Esophagus squamous epithelium (tissue), 5 donors: ENCODE measurements around the gene MRGPRF. TPM values are rescaled to one million over a fixed set of nuclear protein-coding genes. Genes with fewer than 3 reads are reported as not detected.
A peak's percentile ranks its signal among the peaks of the same experiment; 100 is the strongest.

Experiments
- DNase-seq: peaks from one replicate; lab custom pipeline; 2025; lab: John Stamatoyannopoulos, UW
- H3K27ac ChIP-seq, 4 donors: fragments of 200-600 bp; sonication (generic); one replicate each; pipeline ENCODE4 v1.5.1; 2016 to 2019; ENCODE audit warnings: mild to moderate bottlenecking in 1 of 4
- H3K27me3 ChIP-seq, 4 donors: fragments of 200-600 bp; sonication (generic); 1 replicate in 3 of 4; 2 replicates in 1 of 4; pipeline versions ENCODE4 v1.5.1 to v1.6.0; 2017 to 2021; ENCODE audit warnings: antibody characterized with exemption in 1 of 4
- H3K36me3 ChIP-seq, 3 donors: fragments of 200-600 bp; sonication (generic); one replicate each; pipeline ENCODE4 v1.5.1; 2016 to 2019
- H3K4me1 ChIP-seq, 3 donors: fragments of 200-600 bp; sonication (generic); one replicate each; pipeline ENCODE4 v1.5.1; 2017 to 2019
- H3K4me3 ChIP-seq, 4 donors: fragments of 200-600 bp; sonication (generic); 1 replicate in 3 of 4; 2 replicates in 1 of 4; pipeline ENCODE4 v1.5.1; 2016 to 2019; ENCODE audit warnings: mild to moderate bottlenecking in 2 of 4, moderate library complexity in 1 of 4
- H3K9me3 ChIP-seq, 3 donors: fragments of 200-600 bp; sonication (generic); one replicate each; pipeline ENCODE4 v1.5.1; 2016 to 2019
- CTCF ChIP-seq, 6 experiments: fragments of 450-650 bp in 4 of 6; fragments of 200-600 bp in 2 of 6; sonication (generic) in 2 of 6; IDR thresholded peaks; one replicate each; pipeline ENCODE4 v1.5.1; 2016 to 2019; ENCODE audit warnings: antibody characterized with exemption in 6 of 6, mild to moderate bottlenecking in 4 of 6, moderate library complexity in 4 of 6
- POLR2A ChIP-seq, 4 donors: fragments of 450-650 bp; IDR thresholded peaks; one replicate each; pipeline ENCODE4 v1.6.1; 2017; ENCODE audit warnings: antibody characterized with exemption in 4 of 4, mild to moderate bottlenecking in 4 of 4, moderate library complexity in 3 of 4
- WGBS, 2 donors: methylation state at CpG; one replicate each; pipeline ENCODE4 v1.1.5; 2018; 5-methylcytosine and 5-hydroxymethylcytosine counted together
- intact Hi-C: fragments of 100-400 bp; cut with DNase I; formaldehyde crosslinking; loops from one replicate; pipeline ENCODE4 v1.15.0; 2022
- total RNA-seq, 4 donors: library from RNA; depleted of rRNA; stranded (reverse); fragments of >200 nt; gene quantifications; one replicate each; pipeline ENCODE4 v1.1.0, GENCODE V29; 2016
- donor health status: DM: yes; HTN: yes; CAD: no.

MRGPRF gene
- total RNA-seq, 4 donors from 2014 or later: 1.3 to 14.3 (median 6.1) TPM

DNA sequence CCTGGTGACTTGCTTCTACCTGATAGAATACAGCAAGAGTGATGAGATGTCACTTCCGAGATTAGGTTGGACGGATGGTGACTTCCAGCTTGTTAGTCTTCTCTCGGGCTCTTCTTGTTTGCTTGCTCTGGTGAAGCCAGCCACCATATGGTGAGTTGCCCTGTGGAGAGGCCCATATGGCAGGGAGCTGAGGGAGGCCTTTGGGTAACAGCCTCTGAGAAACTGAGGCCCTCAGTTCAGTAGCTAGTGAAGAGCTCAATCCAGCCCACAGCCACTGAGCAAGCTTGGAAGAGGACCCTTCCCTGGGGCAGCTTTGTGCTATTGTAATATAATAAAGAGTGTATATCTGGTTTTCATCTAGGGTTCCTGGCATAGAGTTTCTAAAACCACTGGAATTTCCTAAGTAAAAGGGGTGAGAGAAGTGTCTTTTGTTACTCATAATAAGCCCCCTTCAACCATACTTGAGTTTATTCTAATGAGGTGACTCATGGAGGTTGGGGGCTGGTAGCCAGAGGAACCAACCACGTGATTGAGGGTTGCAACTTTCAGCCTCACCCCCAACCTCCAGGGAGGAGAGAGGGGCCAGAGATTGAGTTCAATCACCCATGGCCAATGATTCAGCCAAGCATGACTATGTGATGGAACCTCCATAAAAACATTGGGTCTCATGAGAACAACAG, 27.7 kb upstream of the MRGPRF start:
- DNase-seq: no peak
- peaks cover 0 to 22% (median 4%) of the 10 kb centered on the region in 3 donors for H3K4me1 ChIP-seq
- TF ChIP-seq CTCF (IDR thresholded peaks at IDR 0.05): no peak
- TF ChIP-seq POLR2A (IDR thresholded peaks at IDR 0.05): no peak
- intact Hi-C loops: no loop called here
- no peaks in the 10 kb centered on the region for H3K36me3 ChIP-seq
- peaks cover 0 to 6% (median 0%) of the 10 kb centered on the region in 4 donors for H3K27me3 ChIP-seq
- no peaks in the 10 kb centered on the region for H3K9me3 ChIP-seq
- WGBS, 2 donors: 53 to 80% methylated on average over 3 to 4 of the region's 4 CpGs
- H3K4me3 ChIP-seq: no peak overlapping the region
- H3K27ac ChIP-seq: no peak overlapping the region

DNA sequence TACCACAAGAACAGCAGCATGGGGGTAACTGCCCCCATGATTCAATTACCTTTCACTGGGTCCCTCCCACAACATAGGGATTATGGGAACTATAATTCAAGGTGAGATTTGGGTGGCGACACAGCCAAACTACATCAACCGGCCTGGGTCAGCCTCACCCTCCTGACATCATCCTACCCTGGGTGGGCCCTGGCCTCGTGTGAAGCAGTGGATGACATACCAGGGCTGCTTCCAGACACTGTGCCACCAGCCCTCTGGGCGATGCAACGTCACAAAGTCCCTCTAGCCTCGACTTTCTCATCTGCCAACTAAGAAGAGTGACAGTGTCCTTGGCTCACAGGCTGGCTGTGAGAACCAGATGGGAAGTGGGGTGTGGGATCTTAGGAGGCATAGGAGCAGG, 27.0 kb upstream of the MRGPRF start:
- WGBS, 2 donors: 65 to 68% methylated on average over 3 to 6 of the region's 6 CpGs
- H3K4me3 ChIP-seq: no peak overlapping the region
- TF ChIP-seq POLR2A (IDR thresholded peaks at IDR 0.05): no peak
- intact Hi-C loops: no loop called here
- no peak overlapping the region for H3K27ac ChIP-seq
- no peaks in the 10 kb centered on the region for H3K36me3 ChIP-seq
- H3K9me3 ChIP-seq: no peaks in the 10 kb centered on the region
- no peak for DNase-seq
- peaks cover 0 to 29% (median 9%) of the 10 kb centered on the region in 3 donors for H3K4me1 ChIP-seq
- H3K27me3 ChIP-seq: peaks cover 0 to 6% (median 0%) of the 10 kb centered on the region in 4 donors

GRCh38 chr11:69039501-69039900, 26.5 kb upstream of the MRGPRF start:
- Histone ChIP-seq H3K27me3 (peaks cover 0 to 6% (median 0%) of the 10 kb centered on the region in 4 donors), H3K4me3 (no peak overlapping the region), H3K27ac (no peak overlapping the region), H3K4me1 (peaks cover 0 to 24% (median 9%) of the 10 kb centered on the region in 3 donors), H3K36me3 (no peaks in the 10 kb centered on the region), H3K9me3 (no peaks in the 10 kb centered on the region)
- 89% methylated on average over 1 of the region's 1 CpG; no CpG with 5 or more reads in 1 of the 2 donors for WGBS, 2 donors
- no peak for DNase-seq
- intact Hi-C loops: no loop called here
- TF ChIP-seq POLR2A (IDR thresholded peaks at IDR 0.05) (no peak), CTCF (IDR thresholded peaks at IDR 0.05) (no peak)

- intact Hi-C loops: no loop called here
- H3K9me3 ChIP-seq: no peaks in the 10 kb centered on the region
- H3K27ac ChIP-seq: peak overlapping the region in 2 of 4 donors; percentile 32 to 36
- H3K36me3 ChIP-seq: no peaks in the 10 kb centered on the region
- H3K4me1 ChIP-seq: peaks cover 0 to 17% (median 9%) of the 10 kb centered on the region in 3 donors
- TF ChIP-seq POLR2A (IDR thresholded peaks at IDR 0.05) (no peak), CTCF (IDR thresholded peaks at IDR 0.05) (no peak)
- WGBS, 2 donors: 60 to 93% methylated on average over 2 to 4 of the region's 8 CpGs
- no peak overlapping the region for H3K4me3 ChIP-seq
- no peak for DNase-seq
- peaks cover 0 to 6% (median 0%) of the 10 kb centered on the region in 4 donors for H3K27me3 ChIP-seq
These were observed 24.5 kb upstream of the MRGPRF start for GRCh38 chr11:69037544-69037943.

- no peak for DNase-seq
- 90 to 96% methylated on average over 4 to 11 of the region's 18 CpGs for WGBS, 2 donors
- H3K36me3 ChIP-seq: no peaks in the 10 kb centered on the region
These were observed 24.0 kb upstream of the MRGPRF start for GRCh38 chr11:69037074-69037473.

More at GRCh38 chr11:69037074-69037473, 24.0 kb upstream of the MRGPRF start:
- Histone ChIP-seq H3K27me3 (peaks cover 0 to 1% (median 0%) of the 10 kb centered on the region in 4 donors), H3K4me1 (peaks cover 0 to 17% (median 9%) of the 10 kb centered on the region in 3 donors), H3K27ac (peak overlapping the region in 1 of 4 donors; percentile 25), H3K9me3 (no peaks in the 10 kb centered on the region), H3K4me3 (no peak overlapping the region)
- intact Hi-C loops: no loop called here
- TF ChIP-seq CTCF (IDR thresholded peaks at IDR 0.05): no peak
- TF ChIP-seq POLR2A (IDR thresholded peaks at IDR 0.05): no peak
